IPS DF 4.7 (cell line): ENCODE measurements around the gene AHCYL1.

Source experiments
- DNase-seq: peaks from one replicate; pipeline ENCODE4 v3.0.0-alpha.2; 2013; ENCODE audit warnings: low spot score; ENCODE audit errors: extremely low read depth

Gene AHCYL1

GRCh38 chr1:110035236-110035752 lies 50.7 kb downstream of the AHCYL1 start:
- DNase-seq = no peak

- DNase-seq = no peak
Measured at GRCh38 chr1:110038271-110038670, 53.7 kb downstream of the AHCYL1 start.

GRCh38 chr1:110039641-110040040 lies 55.1 kb downstream of the AHCYL1 start:
- no peak for DNase-seq

- no peak for DNase-seq
Measured at GRCh38 chr1:110040548-110040947, 56.0 kb downstream of the AHCYL1 start.

- no peak for DNase-seq
Measured at GRCh38 chr1:110043016-110043415, 58.5 kb downstream of the AHCYL1 start.

GRCh38 chr1:110047463-110047862 lies 62.9 kb downstream of the AHCYL1 start:
- DNase-seq = no peak

- DNase-seq = no peak
Measured at GRCh38 chr1:110048240-110048639, 63.7 kb downstream of the AHCYL1 start.

- DNase-seq = no peak
Measured at GRCh38 chr1:110048923-110049601, 64.5 kb downstream of the AHCYL1 start.

GRCh38 chr1:110049801-110050601 lies 65.4 kb downstream of the AHCYL1 start:
- DNase-seq = no peak

- DNase-seq = no peak
Measured at GRCh38 chr1:110050602-110051261, 66.2 kb downstream of the AHCYL1 start.

- no peak for DNase-seq
Measured at GRCh38 chr1:110051262-110051648, 66.7 kb downstream of the AHCYL1 start.

GRCh38 chr1:110053552-110054428 lies 69.2 kb downstream of the AHCYL1 start:
- no peak for DNase-seq

- DNase-seq = no peak
Measured at GRCh38 chr1:110055493-110056284, 71.1 kb downstream of the AHCYL1 start.

- DNase-seq = no peak
Measured at GRCh38 chr1:110056285-110056683, 71.7 kb downstream of the AHCYL1 start.

- DNase-seq = no peak
Measured at GRCh38 chr1:110056776-110057175, 72.2 kb downstream of the AHCYL1 start.

- DNase-seq = no peak
Measured at GRCh38 chr1:110057963-110058518, 73.5 kb downstream of the AHCYL1 start.

GRCh38 chr1:110058591-110058990 lies 74.0 kb downstream of the AHCYL1 start:
- no peak for DNase-seq

- no peak for DNase-seq
Measured at GRCh38 chr1:110059133-110059863, 74.7 kb downstream of the AHCYL1 start.

GRCh38 chr1:110060034-110060661 lies 75.6 kb downstream of the AHCYL1 start:
- DNase-seq = no peak
